OCI-LY7 (cell line): ENCODE data around the gene RNU1-2. TPM values are rescaled to one million over a fixed set of nuclear protein-coding genes. Genes with fewer than 3 reads are reported as not detected.

Experiments used
- BruUV-seq: library from RNA; stranded (reverse); fragments of 400-500 nt; replicated peaks from 2 replicates; lab custom pipeline; 2021; lab: Mats Ljungman, UMichigan
- CTCF ChIA-PET: fragments of 300-600 bp; sonication (Branson Sonifier 250); formaldehyde crosslinking; loops from one replicate; lab custom pipeline; 2022; ENCODE audit warnings: antibody characterized with exemption; ENCODE audit not compliant: unreplicated experiment; lab: Charles Lee
- POLR2A ChIA-PET: fragments of 300-600 bp; sonication (Branson Sonifier 250); formaldehyde crosslinking; loops from one replicate; lab custom pipeline; 2022; ENCODE audit warnings: antibody characterized with exemption; lab: Charles Lee
- DNase-seq: peaks from one replicate; pipeline ENCODE4 v3.0.0-alpha.2; 2015; ENCODE audit warnings: low spot score
- H2AFZ ChIP-seq: fragments of 200-600 bp; sonication (generic), shearing (Covaris generic); 2 replicates; pipeline ENCODE4 v1.6.1; 2014; ENCODE audit warnings: mild to moderate bottlenecking, antibody characterized with exemption, low read length, moderate library complexity
- H3K27ac ChIP-seq: fragments of 200-600 bp; sonication (generic); 2 replicates; pipeline ENCODE4 v1.5.1; 2014; ENCODE audit warnings: mixed run types, low read depth, mild to moderate bottlenecking, moderate library complexity, low read length, inconsistent platforms; ENCODE audit not compliant: poor library complexity, severe bottlenecking
- H3K36me3 ChIP-seq: fragments of 200-600 bp; sonication (generic); 2 replicates; pipeline ENCODE4 v1.6.1; 2014; ENCODE audit warnings: mild to moderate bottlenecking, antibody characterized with exemption, low read length, moderate library complexity, mixed read lengths; ENCODE audit not compliant: insufficient read depth
- H3K4me1 ChIP-seq: fragments of 200-600 bp; sonication (generic); 2 replicates; pipeline ENCODE4 v1.5.1; 2014; ENCODE audit warnings: mild to moderate bottlenecking, low read length; ENCODE audit not compliant: insufficient read depth, poor library complexity, severe bottlenecking
- H3K4me2 ChIP-seq: fragments of 200-600 bp; sonication (generic); 2 replicates; pipeline ENCODE4 v1.6.1; 2014; ENCODE audit warnings: mild to moderate bottlenecking, low read length
- H3K4me3 ChIP-seq: fragments of 200-600 bp; sonication (generic); 2 replicates; pipeline ENCODE4 v1.5.1; 2014; ENCODE audit warnings: mild to moderate bottlenecking, low read depth, low read length; ENCODE audit not compliant: poor library complexity, severe bottlenecking
- H3K79me2 ChIP-seq: fragments of 200-600 bp; sonication (generic); 2 replicates; pipeline ENCODE4 v1.6.1; 2016; ENCODE audit warnings: low read depth, mild to moderate bottlenecking, low read length, moderate library complexity, mixed read lengths; ENCODE audit not compliant: insufficient read depth
- H3K9me2 ChIP-seq: fragments of 200-600 bp; sonication (generic); 2 replicates; pipeline ENCODE4 v1.6.1; 2016; ENCODE audit warnings: mild to moderate bottlenecking, low read length, mixed read lengths; ENCODE audit not compliant: insufficient read depth
- H3K9me3 ChIP-seq: fragments of 200-600 bp; sonication (generic); 2 replicates; pipeline ENCODE4 v1.6.1; 2014; ENCODE audit warnings: mild to moderate bottlenecking, mixed run types, low read length, mixed read lengths
- H4K20me1 ChIP-seq: fragments of 200-600 bp; sonication (generic); 2 replicates; pipeline ENCODE4 v1.6.1; 2014; ENCODE audit warnings: mild to moderate bottlenecking, antibody characterized with exemption, low read length, moderate library complexity, mixed read lengths; ENCODE audit not compliant: insufficient read depth
- EZH2phosphoT487 ChIP-seq: fragments of 200-600 bp; sonication (generic); IDR thresholded peaks from 2 replicates; pipeline ENCODE4 v1.6.1; 2018; ENCODE audit warnings: low read depth, borderline replicate concordance, mild to moderate bottlenecking, mixed run types, antibody characterized with exemption, low read length, moderate library complexity, mixed read lengths
- intact Hi-C: fragments of 100-400 bp; cut with micrococcal nuclease; formaldehyde crosslinking; loops from one replicate; pipeline ENCODE4 v1.10.0; 2022; ENCODE audit not compliant: unreplicated experiment
- total RNA-seq, 2 experiments: library from RNA; depleted of rRNA in 1 of 2; stranded (reverse); fragments of >200 nt in 1 of 2; shearing (Covaris generic) in 1 of 2; gene quantifications; 2 replicates each; pipeline ENCODE4 v1.2.3, GENCODE V29; 2014 to 2022
- TF ChIP-seq, protein P1 (sequence below): fragments of 200-600 bp; sonication (generic); conservative IDR thresholded peaks from 2 replicates; pipeline ENCODE4 v1.5.1; 2014; ENCODE audit warnings: mild to moderate bottlenecking, antibody characterized with exemption, low read length, moderate library complexity, mixed read lengths

Gene RNU1-2
- total RNA-seq, 2 experiments from 2014 or later: under 0.01 to 1,968 TPM

DNA sequence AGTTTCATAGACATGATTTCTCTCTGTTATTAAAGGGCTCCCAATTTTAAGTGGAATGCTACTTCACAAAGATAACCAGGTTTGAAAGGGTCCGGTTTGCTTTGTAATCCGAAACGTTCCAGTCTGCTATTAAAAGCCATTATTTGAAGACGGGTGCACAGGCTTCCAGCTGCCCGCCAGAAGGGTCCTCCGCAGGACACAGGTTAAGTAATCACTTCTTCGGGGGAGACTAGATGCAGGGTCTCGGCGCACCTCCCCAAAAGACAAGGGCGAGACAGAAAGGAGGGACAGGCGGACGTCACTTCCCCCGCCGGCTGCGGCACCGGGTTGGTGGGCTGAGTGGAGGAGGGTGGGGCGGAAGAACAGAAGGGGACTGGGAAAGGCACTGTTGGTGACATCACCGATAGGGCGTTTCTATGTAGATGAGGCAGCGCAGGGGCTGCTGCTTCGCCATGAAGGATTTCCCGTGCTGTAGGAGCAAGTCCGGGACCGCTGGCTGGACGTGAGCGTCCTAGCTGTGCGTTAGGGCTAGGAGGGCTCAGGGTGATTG, 8.9 kb downstream of the RNU1-2 start:
- no peaks in the 10 kb centered on the region for H4K20me1 ChIP-seq
- TF ChIP-seq, protein P1, sequence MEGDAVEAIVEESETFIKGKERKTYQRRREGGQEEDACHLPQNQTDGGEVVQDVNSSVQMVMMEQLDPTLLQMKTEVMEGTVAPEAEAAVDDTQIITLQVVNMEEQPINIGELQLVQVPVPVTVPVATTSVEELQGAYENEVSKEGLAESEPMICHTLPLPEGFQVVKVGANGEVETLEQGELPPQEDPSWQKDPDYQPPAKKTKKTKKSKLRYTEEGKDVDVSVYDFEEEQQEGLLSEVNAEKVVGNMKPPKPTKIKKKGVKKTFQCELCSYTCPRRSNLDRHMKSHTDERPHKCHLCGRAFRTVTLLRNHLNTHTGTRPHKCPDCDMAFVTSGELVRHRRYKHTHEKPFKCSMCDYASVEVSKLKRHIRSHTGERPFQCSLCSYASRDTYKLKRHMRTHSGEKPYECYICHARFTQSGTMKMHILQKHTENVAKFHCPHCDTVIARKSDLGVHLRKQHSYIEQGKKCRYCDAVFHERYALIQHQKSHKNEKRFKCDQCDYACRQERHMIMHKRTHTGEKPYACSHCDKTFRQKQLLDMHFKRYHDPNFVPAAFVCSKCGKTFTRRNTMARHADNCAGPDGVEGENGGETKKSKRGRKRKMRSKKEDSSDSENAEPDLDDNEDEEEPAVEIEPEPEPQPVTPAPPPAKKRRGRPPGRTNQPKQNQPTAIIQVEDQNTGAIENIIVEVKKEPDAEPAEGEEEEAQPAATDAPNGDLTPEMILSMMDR: no peak
- no peak for TF ChIP-seq EZH2phosphoT487
- intact Hi-C loops: loop anchor here (1.0 to 5.0 kb wide), 4 partner anchors 8 to 697 kb away; partner anchors contain the start of gene NECAP2
- ChIA-PET CTCF (interaction anchor here (1.1 kb wide), 1 partner anchor 284 kb away, joined by 3 read pairs; no protein-coding TSS in a partner anchor), POLR2A (interaction anchor here (0.6 to 2.2 kb wide), 6 partner anchors 8 to 288 kb away, joined by 3 to 7 read pairs (median 4); partner anchors contain the start of gene RNU1-2)
- no TSS peak for BruUV-seq
- peak overlapping the region; percentile 65 for H3K4me3 ChIP-seq
- peak overlapping the region; percentile 47; the same call in 1 of the 2 replicates for H2AFZ ChIP-seq
- peak overlapping the region; percentile 95 for H3K27ac ChIP-seq
- peaks cover 12% of the 10 kb centered on the region; the same call in 1 of the 2 replicates for H3K9me3 ChIP-seq
- peak; percentile 99 for DNase-seq
- H3K36me3 ChIP-seq: no peaks in the 10 kb centered on the region
- H3K9me2 ChIP-seq: no peaks in the 10 kb centered on the region
- H3K79me2 ChIP-seq: no peaks in the 10 kb centered on the region
- peak overlapping the region; percentile 96 for H3K4me2 ChIP-seq
- peaks cover 62% of the 10 kb centered on the region for H3K4me1 ChIP-seq

DNA sequence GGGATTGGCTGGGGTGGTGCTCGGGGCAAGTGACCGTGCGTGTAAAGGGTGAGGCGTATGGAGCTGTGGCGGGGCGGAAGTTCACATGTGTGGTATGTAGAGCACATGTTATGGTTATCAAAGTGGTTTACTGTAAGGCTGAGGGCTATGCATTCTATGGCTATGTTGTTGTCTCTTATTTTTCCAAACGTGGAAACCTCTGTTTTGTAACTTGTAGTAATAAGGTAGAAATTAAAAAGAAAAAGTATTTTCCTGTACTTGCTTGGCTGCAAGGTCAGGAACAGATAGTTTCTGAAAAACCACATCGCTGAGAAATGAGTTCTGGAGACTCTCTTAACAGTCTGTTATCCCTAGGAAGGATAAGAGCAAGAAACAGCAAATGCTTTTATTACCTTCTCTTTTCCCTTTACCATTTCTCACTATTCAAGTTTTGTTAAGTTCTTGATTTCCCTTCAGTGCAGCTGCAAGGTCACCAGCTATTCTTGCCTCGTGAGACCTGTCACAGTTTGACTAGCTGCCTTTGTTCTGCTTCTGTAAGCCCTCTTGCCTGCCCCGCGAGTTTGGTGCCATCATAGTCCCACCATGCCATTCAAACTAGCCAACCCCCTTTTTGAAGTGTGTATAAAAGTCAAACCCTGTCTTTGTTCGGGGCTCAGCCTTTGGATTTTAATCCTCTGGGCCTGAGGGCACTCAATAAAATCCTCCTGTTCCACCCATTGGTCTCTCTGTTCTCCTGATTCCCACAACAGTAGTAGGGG, 9.5 kb downstream of the RNU1-2 start:
- H3K79me2 ChIP-seq: no peaks in the 10 kb centered on the region
- ChIA-PET CTCF (interaction anchor here (0.6 kb wide), 1 partner anchor 14 kb away, joined by 4 read pairs; no protein-coding TSS in a partner anchor), POLR2A (interaction anchor here (0.6 to 2.2 kb wide), 6 partner anchors 8 to 1614 kb away, joined by 3 to 7 read pairs (median 4); partner anchors contain the start of gene RNU1-2)
- H3K27ac ChIP-seq: peak overlapping the region; percentile 95
- H4K20me1 ChIP-seq: no peaks in the 10 kb centered on the region
- H3K9me2 ChIP-seq: no peaks in the 10 kb centered on the region
- H3K4me3 ChIP-seq: peak overlapping the region; percentile 65
- TSS peak; percentile 87 for BruUV-seq
- TF ChIP-seq EZH2phosphoT487: no peak
- TF ChIP-seq, protein P1: no peak
- H3K4me2 ChIP-seq: peak overlapping the region; percentile 96
- peak overlapping the region; percentile 47; the same call in 1 of the 2 replicates for H2AFZ ChIP-seq
- intact Hi-C loops: loop anchor here (2.0 to 5.0 kb wide), 2 partner anchors 464 to 698 kb away; partner anchors contain the start of gene NECAP2
- peak; percentile 84 for DNase-seq
- peaks cover 12% of the 10 kb centered on the region; the same call in 1 of the 2 replicates for H3K9me3 ChIP-seq
- peaks cover 60% of the 10 kb centered on the region for H3K4me1 ChIP-seq
- H3K36me3 ChIP-seq: no peaks in the 10 kb centered on the region
